BJ (cell line): ENCODE measurements around the gene USHBP1. TPM values are rescaled to one million over a fixed set of nuclear protein-coding genes. Genes with fewer than 3 reads are reported as not detected.

ENCODE experiments used
- CTCF ChIA-PET: fragments of 350-600 bp; formaldehyde crosslinking; extraction: SDS; loops from one replicate; lab custom pipeline; 2021; ENCODE audit warnings: antibody characterized with exemption, inconsistent platforms; lab: Yijun Ruan, JAX
- POLR2A ChIA-PET: fragments of 300-600 bp; sonication (Branson Sonifier 250); formaldehyde crosslinking; extraction: SDS; loops from one replicate; lab custom pipeline; 2021; ENCODE audit warnings: antibody characterized with exemption; lab: Charles Lee
- DNase-seq: peaks from one replicate; pipeline ENCODE4 v3.0.0-alpha.2; 2011; ENCODE audit warnings: low read depth
- H3K27me3 ChIP-seq: 2 replicates; pipeline ENCODE4 v1.6.0; 2011; ENCODE audit warnings: low read length; ENCODE audit not compliant: control insufficient read depth, insufficient read depth
- H3K36me3 ChIP-seq: 2 replicates; pipeline ENCODE4 v1.5.1; 2011; ENCODE audit warnings: low read length; ENCODE audit not compliant: control insufficient read depth, insufficient read depth
- H3K4me3 ChIP-seq: 2 replicates; pipeline ENCODE4 v1.5.1; 2011; ENCODE audit warnings: low read depth, mild to moderate bottlenecking, control low read depth, low read length
- polyA plus RNA-seq: library from polyadenylated mRNA; depleted of rRNA; stranded (reverse); fragments of >200 nt; gene quantifications from 2 replicates; pipeline ENCODE4 v1.2.3, GENCODE V29; 2011
- TF ChIP-seq, protein P1 (sequence below): IDR thresholded peaks from 2 replicates; pipeline ENCODE4 v1.5.1; 2011; ENCODE audit warnings: low read depth, mild to moderate bottlenecking, control low read depth, inconsistent platforms, low read length, moderate library complexity; ENCODE audit not compliant: insufficient read depth

The USHBP1 gene
- polyA plus RNA-seq, 1 experiment: not detected

DNA sequence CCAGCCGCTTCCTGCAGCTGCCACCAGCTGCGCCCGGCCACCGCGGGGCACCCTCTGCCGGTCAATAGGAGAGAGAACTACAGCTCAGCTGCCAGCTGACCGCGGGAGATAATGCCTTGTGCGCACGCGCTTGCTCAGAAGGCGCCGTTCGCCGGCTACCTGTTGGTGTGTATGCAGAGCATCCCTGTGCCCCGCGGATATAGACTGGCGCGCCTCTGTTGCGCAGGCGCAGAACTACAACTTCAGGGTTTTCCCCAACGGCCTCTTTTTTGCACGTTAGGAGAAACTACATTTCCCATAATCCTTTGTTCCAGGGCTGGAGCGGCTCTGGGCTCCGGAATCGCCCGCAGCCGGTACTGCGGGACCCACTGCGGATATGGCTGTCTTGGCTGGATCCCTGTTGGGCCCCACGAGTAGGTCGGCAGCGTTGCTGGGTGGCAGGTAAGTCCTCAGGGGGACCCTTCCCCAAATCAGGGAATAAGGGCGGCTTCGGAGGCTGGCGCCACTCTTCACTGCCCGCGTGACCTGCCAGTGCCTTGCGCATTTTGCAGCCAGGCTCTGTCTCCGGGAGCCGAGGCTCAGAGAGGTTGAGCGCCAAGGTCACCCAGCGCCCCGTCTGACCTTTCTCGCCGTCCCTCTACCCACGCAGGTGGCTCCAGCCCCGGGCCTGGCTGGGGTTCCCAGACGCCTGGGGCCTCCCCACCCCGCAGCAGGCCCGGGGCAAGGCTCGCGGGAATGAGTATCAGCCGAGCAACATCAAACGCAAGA is 41.2 kb upstream of the USHBP1 start, which contains the start of gene MRPL34:
Gene MRPL34, plus strand, starts transcription at position 356 of the 768 bp plus-strand sequence. Its CDS starts 21 bp downstream, at position 377.
- Histone ChIP-seq H3K36me3 (no peaks in the 10 kb centered on the region; the same call in 1 of the 2 replicates), H3K4me3 (peak within 1 kb of the TSS; percentile 79), H3K27me3 (no peaks in the 10 kb centered on the region)
- DNase-seq: peak; percentile 94
- TF ChIP-seq, protein P1, sequence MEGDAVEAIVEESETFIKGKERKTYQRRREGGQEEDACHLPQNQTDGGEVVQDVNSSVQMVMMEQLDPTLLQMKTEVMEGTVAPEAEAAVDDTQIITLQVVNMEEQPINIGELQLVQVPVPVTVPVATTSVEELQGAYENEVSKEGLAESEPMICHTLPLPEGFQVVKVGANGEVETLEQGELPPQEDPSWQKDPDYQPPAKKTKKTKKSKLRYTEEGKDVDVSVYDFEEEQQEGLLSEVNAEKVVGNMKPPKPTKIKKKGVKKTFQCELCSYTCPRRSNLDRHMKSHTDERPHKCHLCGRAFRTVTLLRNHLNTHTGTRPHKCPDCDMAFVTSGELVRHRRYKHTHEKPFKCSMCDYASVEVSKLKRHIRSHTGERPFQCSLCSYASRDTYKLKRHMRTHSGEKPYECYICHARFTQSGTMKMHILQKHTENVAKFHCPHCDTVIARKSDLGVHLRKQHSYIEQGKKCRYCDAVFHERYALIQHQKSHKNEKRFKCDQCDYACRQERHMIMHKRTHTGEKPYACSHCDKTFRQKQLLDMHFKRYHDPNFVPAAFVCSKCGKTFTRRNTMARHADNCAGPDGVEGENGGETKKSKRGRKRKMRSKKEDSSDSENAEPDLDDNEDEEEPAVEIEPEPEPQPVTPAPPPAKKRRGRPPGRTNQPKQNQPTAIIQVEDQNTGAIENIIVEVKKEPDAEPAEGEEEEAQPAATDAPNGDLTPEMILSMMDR: peak; percentile 92
- ChIA-PET CTCF (interaction anchor here (0.6 to 5.0 kb wide), 11 partner anchors 11 to 112 kb away, joined by 3 to 52 read pairs (median 3); partner anchors contain the start of gene BABAM1), POLR2A (interaction anchor here (0.6 to 0.7 kb wide), 3 partner anchors 39 to 1574 kb away, joined by 3 to 4 read pairs (median 3); no protein-coding TSS in a partner anchor)

GRCh38 chr19:17305216-17305516 is 40.6 kb upstream of the USHBP1 start:
- CTCF ChIA-PET: interaction anchor here (0.7 to 5.0 kb wide), 10 partner anchors 12 to 112 kb away, joined by 3 to 52 read pairs (median 3); partner anchors contain the start of gene BABAM1
- Histone ChIP-seq H3K27me3 (no peaks in the 10 kb centered on the region), H3K36me3 (no peaks in the 10 kb centered on the region; the same call in 1 of the 2 replicates), H3K4me3 (peak overlapping the region; percentile 79)
- DNase-seq: no peak
- POLR2A ChIA-PET: interaction anchor here (0.6 to 0.7 kb wide), 2 partner anchors 40 to 1575 kb away, joined by 3 to 4 read pairs; no protein-coding TSS in a partner anchor
- TF ChIP-seq, protein P1: no peak

DNA sequence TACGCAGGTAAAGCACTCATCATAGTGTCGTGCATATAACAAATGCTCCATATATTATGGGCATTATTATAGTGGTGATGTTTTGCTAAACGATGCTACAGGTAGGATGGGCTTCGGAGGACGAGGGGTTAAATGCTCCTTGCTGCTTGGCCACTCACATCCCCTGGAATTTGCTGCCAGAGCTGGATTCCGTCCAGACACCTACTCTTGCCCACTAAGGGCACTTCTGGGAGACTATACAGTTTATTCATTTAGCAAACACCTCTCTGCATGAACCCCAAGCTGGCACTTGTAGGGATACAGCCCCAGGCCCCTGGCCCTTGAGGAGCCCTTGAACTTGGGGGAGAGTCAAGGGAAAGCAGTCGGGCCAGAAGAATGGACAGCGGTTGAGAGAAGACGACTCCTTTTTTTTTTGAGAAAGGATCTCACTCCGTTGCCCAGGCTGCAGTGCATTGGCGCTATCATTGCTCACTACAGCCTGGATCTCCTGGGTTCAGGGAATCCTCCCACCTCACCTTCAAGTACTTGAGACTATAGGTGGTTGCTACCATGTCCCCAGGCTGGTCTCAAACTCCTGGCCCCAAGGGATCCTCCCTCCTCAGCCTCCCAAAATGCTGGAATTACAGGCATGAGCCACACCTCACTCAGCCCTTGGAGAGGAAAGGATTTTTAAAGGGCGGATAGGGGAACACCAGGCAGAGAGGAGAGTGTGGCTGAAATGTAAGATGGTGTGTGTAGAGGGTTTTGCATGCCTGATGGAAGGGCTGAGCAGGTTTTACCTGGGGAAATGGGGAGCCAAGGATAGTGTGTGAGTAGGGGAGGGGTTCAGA is 40.1 kb upstream of the USHBP1 start:
- ChIA-PET POLR2A (interaction anchor here (0.6 to 0.7 kb wide), 2 partner anchors 40 to 1575 kb away, joined by 3 to 4 read pairs; no protein-coding TSS in a partner anchor), CTCF (interaction anchor here (0.7 to 5.0 kb wide), 14 partner anchors 11 to 113 kb away, joined by 3 to 52 read pairs (median 3); partner anchors contain the start of gene BABAM1)
- Histone ChIP-seq H3K4me3 (no peak overlapping the region), H3K36me3 (no peaks in the 10 kb centered on the region; the same call in 1 of the 2 replicates), H3K27me3 (no peaks in the 10 kb centered on the region)
- DNase-seq: no peak
- TF ChIP-seq, protein P1: no peak

DNA sequence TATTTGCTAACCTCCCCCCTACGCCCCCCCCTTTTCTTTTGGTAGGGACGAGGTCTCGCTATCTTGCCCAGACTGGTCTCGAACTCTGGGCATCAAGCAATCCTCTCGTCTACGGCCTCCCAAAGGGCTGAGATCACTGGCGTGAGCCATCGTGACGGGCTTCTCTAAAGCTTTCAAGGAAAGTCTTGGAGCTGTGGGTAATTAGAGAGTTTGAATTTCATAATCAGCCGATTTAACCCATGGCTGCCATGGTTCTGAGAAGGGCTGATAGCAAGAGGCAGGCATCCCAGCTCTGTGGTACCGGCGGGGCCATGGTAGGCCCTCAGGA is 39.4 kb upstream of the USHBP1 start:
- POLR2A ChIA-PET: no interaction called here

More for the DNA sequence above, 39.4 kb upstream of the USHBP1 start:
- peaks cover under 1% of the 10 kb centered on the region for H3K36me3 ChIP-seq
- no peak overlapping the region for H3K4me3 ChIP-seq
- TF ChIP-seq, protein P1: no peak
- CTCF ChIA-PET: interaction anchor here (1.0 to 5.0 kb wide), 8 partner anchors 11 to 82 kb away, joined by 3 to 52 read pairs (median 6); no protein-coding TSS in a partner anchor
- H3K27me3 ChIP-seq: no peaks in the 10 kb centered on the region
- no peak for DNase-seq
